Heart left ventricle (tissue), 13 donors: ENCODE measurements around the gene TBX1.

ENCODE experiments used
- POLR2A ChIP-seq, 2 donors: fragments of 450-650 bp; IDR thresholded peaks; one replicate each; pipeline ENCODE4 v1.6.1; 2017; ENCODE audit warnings: antibody characterized with exemption in 2 of 2, mild to moderate bottlenecking in 2 of 2, moderate library complexity in 2 of 2
- TF ChIP-seq, protein P1 (sequence below), 12 donors: fragments of 200-600 bp; sonication (generic) in 4 of 12; IDR thresholded peaks; one replicate each; pipeline versions ENCODE4 v1.5.0 to v1.8.0; 2018 to 2022; ENCODE audit warnings: antibody characterized with exemption in 12 of 12, mild to moderate bottlenecking in 5 of 12
- donor health status: ischemic (EF 13 %, LVEDD 7.1; RV severe dilation, severe dysfunction).
- donor health status: DM: no; HTN: yes; CAD: no.
- donor health status: DM: no; HTN: no; CAD: no.
- donor health status: ischemic (EF 25% LVEDD 6.9; RV normal size, moderate dysfunction).
- donor health status: ischemic (EF 25% LVEDD 5.7; RV mildly dilated, moderate dysfunction).
- donor health status: ischemic (EF 35%, LVEDD 5.7; RV mildly dilated, moderate dysfunction).
- donor health status: nonischemic (EF 11% LVEDD 7.7; RV severe dilation, severe dysfunction).
- donor health status: DM: yes; HTN: yes; CAD: no.
- donor health status: PGD.
- donor health status: ischemic (EF 29% LVEDD 5.4; RV normal size, mild dysfunction).
- donor health status: nonischemic (EF 23%, LVEDD 6.1; RV moderate dilation, normal function).

DNA sequence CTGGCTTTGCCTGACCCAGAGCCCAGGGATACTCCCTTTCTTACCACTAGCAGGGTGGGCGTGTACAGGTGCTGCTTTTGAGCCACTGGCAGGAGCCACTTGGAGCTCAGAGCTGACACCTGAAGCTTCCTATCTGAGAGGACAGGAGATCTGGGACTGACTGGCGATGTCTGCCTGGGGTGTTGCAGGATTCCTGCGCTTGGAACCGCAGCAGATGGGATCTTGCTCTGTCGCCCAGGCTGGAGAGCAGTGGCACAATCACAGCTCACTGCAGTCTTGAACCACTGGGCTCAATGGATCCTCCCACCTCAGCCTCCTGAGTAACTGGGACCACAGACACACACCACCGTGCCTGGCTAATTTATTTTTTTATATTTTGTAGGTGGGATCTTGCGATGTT lies 19.5 kb upstream of the TBX1 start:
- TF ChIP-seq, protein P1, sequence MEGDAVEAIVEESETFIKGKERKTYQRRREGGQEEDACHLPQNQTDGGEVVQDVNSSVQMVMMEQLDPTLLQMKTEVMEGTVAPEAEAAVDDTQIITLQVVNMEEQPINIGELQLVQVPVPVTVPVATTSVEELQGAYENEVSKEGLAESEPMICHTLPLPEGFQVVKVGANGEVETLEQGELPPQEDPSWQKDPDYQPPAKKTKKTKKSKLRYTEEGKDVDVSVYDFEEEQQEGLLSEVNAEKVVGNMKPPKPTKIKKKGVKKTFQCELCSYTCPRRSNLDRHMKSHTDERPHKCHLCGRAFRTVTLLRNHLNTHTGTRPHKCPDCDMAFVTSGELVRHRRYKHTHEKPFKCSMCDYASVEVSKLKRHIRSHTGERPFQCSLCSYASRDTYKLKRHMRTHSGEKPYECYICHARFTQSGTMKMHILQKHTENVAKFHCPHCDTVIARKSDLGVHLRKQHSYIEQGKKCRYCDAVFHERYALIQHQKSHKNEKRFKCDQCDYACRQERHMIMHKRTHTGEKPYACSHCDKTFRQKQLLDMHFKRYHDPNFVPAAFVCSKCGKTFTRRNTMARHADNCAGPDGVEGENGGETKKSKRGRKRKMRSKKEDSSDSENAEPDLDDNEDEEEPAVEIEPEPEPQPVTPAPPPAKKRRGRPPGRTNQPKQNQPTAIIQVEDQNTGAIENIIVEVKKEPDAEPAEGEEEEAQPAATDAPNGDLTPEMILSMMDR (IDR thresholded peaks at IDR 0.05) = no peak
- TF ChIP-seq POLR2A (IDR thresholded peaks at IDR 0.05) = no peak
